Measurements from ENCODE around the gene OR1L1. TPM values are rescaled to one million over a fixed set of nuclear protein-coding genes. Genes with fewer than 3 reads are reported as not detected.

The OR1L1 gene, protein sequence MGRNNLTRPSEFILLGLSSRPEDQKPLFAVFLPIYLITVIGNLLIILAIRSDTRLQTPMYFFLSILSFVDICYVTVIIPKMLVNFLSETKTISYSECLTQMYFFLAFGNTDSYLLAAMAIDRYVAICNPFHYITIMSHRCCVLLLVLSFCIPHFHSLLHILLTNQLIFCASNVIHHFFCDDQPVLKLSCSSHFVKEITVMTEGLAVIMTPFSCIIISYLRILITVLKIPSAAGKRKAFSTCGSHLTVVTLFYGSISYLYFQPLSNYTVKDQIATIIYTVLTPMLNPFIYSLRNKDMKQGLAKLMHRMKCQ
- not detected for polyA plus RNA-seq (2013, experiment 1 of 2)
- polyA plus RNA-seq (2013, experiment 2 of 2) = not detected

DNA sequence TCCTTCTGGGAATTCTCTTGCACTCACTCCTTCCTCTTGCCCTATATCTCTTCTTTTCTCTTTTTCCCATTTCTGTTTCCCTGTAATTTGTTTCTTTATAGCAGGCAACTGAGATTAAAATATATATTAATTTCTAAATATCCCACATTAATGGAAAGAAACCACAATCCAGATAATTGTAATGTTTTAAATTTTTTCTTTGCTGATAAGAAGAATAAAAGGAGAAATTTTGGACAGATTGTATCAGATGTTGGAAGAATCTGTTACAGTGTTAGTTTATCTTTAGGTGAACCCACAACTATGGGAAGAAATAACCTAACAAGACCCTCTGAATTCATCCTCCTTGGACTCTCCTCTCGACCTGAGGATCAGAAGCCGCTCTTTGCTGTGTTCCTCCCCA is at the start of gene OR1L1:
TSS of gene OR1L1 (plus strand) at position 301 of the 400 bp plus-strand sequence. CDS start at position 301, 0 bp downstream.
- Histone ChIP-seq H3K23ac (ENCODE audit: low read depth, low read length, poor library complexity) (no peak within 1 kb of the TSS), H3K18ac (ENCODE audit: low read length) (no peak within 1 kb of the TSS), H3K79me1 (ENCODE audit: low read depth, low read length) (no peaks in the 10 kb centered on the region), H4K91ac (ENCODE audit: low read depth, low read length, poor library complexity) (no peak within 1 kb of the TSS), H3K27ac (replicated peaks; ENCODE audit: low read length) (no peak within 1 kb of the TSS), H3K27me3 (ENCODE audit: control insufficient read depth in 3 of 3, insufficient read depth in 3 of 3, low read depth in 1 of 3, low read length in 3 of 3) (peaks cover 0 to 17% (median 0%) of the 10 kb centered on the region in 3 experiments), H3K4me2 (ENCODE audit: insufficient read depth, low read length, poor library complexity, severe bottlenecking) (no peak within 1 kb of the TSS), H2AK5ac (ENCODE audit: low read depth, low read length) (no peak within 1 kb of the TSS), H4K8ac (ENCODE audit: low read depth, low read length) (no peak within 1 kb of the TSS), H2BK15ac (ENCODE audit: low read length) (no peak within 1 kb of the TSS), H3K9ac (ENCODE audit: low read depth, low read length, poor library complexity) (no peak within 1 kb of the TSS), H3K36me3 (replicated peaks in 1 of 2; ENCODE audit: control insufficient read depth in 2 of 2, insufficient read depth in 2 of 2, low read length in 2 of 2) (no peaks in the 10 kb centered on the region), H3K4me3 (ENCODE audit: low read length in 2 of 2) (no peak within 1 kb of the TSS), H3K9me3 (replicated peaks in 1 of 2; ENCODE audit: control insufficient read depth in 2 of 2, insufficient read depth in 1 of 2, low read depth in 1 of 2, low read length in 2 of 2) (peaks cover 0 to 17% of the 10 kb centered on the region in 2 donors), H2AFZ (ENCODE audit: low read length) (no peak within 1 kb of the TSS), H2BK12ac (ENCODE audit: low read length) (no peak within 1 kb of the TSS), H2BK5ac (ENCODE audit: low read length) (no peak within 1 kb of the TSS), H3K4me1 (ENCODE audit: control insufficient read depth in 2 of 2, insufficient read depth in 1 of 2, low read depth in 1 of 2, low read length in 2 of 2) (no peaks in the 10 kb centered on the region), H3K4ac (ENCODE audit: low read length) (no peak within 1 kb of the TSS), H2BK120ac (ENCODE audit: low read depth, low read length) (no peak within 1 kb of the TSS), H3K14ac (ENCODE audit: low read length) (no peak within 1 kb of the TSS)
- no CpG with 5 or more reads among the region's 2 CpGs for WGBS, 2 donors (ENCODE audit: extremely low coverage in 2 of 2, insufficient read length in 2 of 2, insufficient replicate concordance in 1 of 2)
- no peak for DNase-seq (ENCODE audit: low spot score)

DNA sequence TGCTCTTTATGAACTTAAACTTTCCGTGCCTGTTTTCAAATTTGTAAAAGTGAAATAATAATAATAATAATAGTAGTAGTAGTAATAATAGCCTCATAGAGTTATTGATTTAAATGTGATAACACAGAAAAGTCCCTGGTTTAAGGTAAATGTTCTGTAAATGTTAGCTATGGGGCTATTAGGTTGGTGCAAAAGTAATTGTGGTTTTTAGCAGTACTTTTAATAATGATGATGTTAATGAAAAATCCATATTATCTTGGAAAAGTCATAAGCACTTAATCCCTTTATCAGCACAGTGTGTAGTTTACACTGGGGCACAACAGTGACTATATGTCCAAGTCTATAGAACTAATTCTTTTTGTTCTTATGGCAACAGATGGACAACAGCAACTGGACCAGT is 47.2 kb upstream of the OR1L1 start, which contains the start of gene OR1Q1:
TSS of gene OR1Q1 (plus strand) at position 377 of the 400 bp plus-strand sequence. CDS start at position 377, 0 bp downstream.
- H3K4me3 ChIP-seq (ENCODE audit: low read length in 2 of 2) = peak within 1 kb of the TSS in 1 of 2 donors; percentile 30
- DNase-seq (ENCODE audit: low spot score) = no peak
- H3K23ac ChIP-seq (ENCODE audit: low read depth, low read length, poor library complexity) = no peak within 1 kb of the TSS
- no peak within 1 kb of the TSS for H2BK12ac ChIP-seq (ENCODE audit: low read length)
- no peak within 1 kb of the TSS for H2AK5ac ChIP-seq (ENCODE audit: low read depth, low read length)
- H2BK15ac ChIP-seq (ENCODE audit: low read length) = no peak within 1 kb of the TSS
- peaks cover 0 to 18% of the 10 kb centered on the region in 2 donors for H3K9me3 ChIP-seq (replicated peaks in 1 of 2; ENCODE audit: control insufficient read depth in 2 of 2, insufficient read depth in 1 of 2, low read depth in 1 of 2, low read length in 2 of 2)
- H2BK5ac ChIP-seq (ENCODE audit: low read length) = no peak within 1 kb of the TSS
- no peak within 1 kb of the TSS for H4K8ac ChIP-seq (ENCODE audit: low read depth, low read length)
- peaks cover 0 to 2% (median 0%) of the 10 kb centered on the region in 3 experiments for H3K27me3 ChIP-seq (ENCODE audit: control insufficient read depth in 3 of 3, insufficient read depth in 3 of 3, low read depth in 1 of 3, low read length in 3 of 3)
- WGBS, 2 donors (ENCODE audit: extremely low coverage in 2 of 2, insufficient read length in 2 of 2, insufficient replicate concordance in 1 of 2) = no CpG with 5 or more reads among the region's 1 CpG
- H4K91ac ChIP-seq (ENCODE audit: low read depth, low read length, poor library complexity) = no peak within 1 kb of the TSS
- no peaks in the 10 kb centered on the region for H3K79me1 ChIP-seq (ENCODE audit: low read depth, low read length)
- H3K36me3 ChIP-seq (replicated peaks in 1 of 2; ENCODE audit: control insufficient read depth in 2 of 2, insufficient read depth in 2 of 2, low read length in 2 of 2) = no peaks in the 10 kb centered on the region
- no peak within 1 kb of the TSS for H2AFZ ChIP-seq (ENCODE audit: low read length)
- no peak within 1 kb of the TSS for H3K4ac ChIP-seq (ENCODE audit: low read length)
- no peak within 1 kb of the TSS for H3K27ac ChIP-seq (replicated peaks; ENCODE audit: low read length)
- no peak within 1 kb of the TSS for H3K4me2 ChIP-seq (ENCODE audit: insufficient read depth, low read length, poor library complexity, severe bottlenecking)
- H3K4me1 ChIP-seq (ENCODE audit: control insufficient read depth in 2 of 2, insufficient read depth in 1 of 2, low read depth in 1 of 2, low read length in 2 of 2) = no peaks in the 10 kb centered on the region
- no peak within 1 kb of the TSS for H3K18ac ChIP-seq (ENCODE audit: low read length)
- no peak within 1 kb of the TSS for H3K9ac ChIP-seq (ENCODE audit: low read depth, low read length, poor library complexity)
- H3K14ac ChIP-seq (ENCODE audit: low read length) = no peak within 1 kb of the TSS
- H2BK120ac ChIP-seq (ENCODE audit: low read depth, low read length) = no peak within 1 kb of the TSS

DNA sequence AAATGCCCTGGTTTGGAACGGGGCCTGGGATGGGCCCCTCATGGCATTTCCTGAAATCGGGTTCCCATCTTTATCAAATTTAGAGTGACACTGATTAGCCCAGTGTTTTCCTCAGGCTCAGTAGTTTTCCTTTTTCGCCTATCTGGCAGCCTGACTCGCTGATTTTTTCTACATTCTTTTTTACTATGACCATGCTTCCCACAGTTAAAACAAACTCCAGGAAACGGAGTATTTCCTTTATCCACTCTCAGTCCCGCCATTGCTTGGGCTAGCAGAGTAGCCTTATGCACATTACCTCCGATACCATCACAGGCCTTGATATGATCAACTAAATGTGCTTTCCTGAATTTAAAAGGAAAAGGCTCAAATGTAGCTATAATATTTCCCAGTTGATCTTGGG is 41.5 kb upstream of the OR1L1 start:
- H3K18ac ChIP-seq (ENCODE audit: low read length) = no peak overlapping the region
- no peak overlapping the region for H2AFZ ChIP-seq (ENCODE audit: low read length)
- no peak overlapping the region for H3K14ac ChIP-seq (ENCODE audit: low read length)
- H4K91ac ChIP-seq (ENCODE audit: low read depth, low read length, poor library complexity) = no peak overlapping the region
- WGBS, 2 donors (ENCODE audit: extremely low coverage in 2 of 2, insufficient read length in 2 of 2, insufficient replicate concordance in 1 of 2) = no CpG with 5 or more reads among the region's 7 CpGs
- H3K4me3 ChIP-seq (ENCODE audit: low read length in 2 of 2) = no peak overlapping the region
- peaks cover 0 to 5% (median 0%) of the 10 kb centered on the region in 3 experiments for H3K27me3 ChIP-seq (ENCODE audit: control insufficient read depth in 3 of 3, insufficient read depth in 3 of 3, low read depth in 1 of 3, low read length in 3 of 3)
- no peak overlapping the region for H2BK5ac ChIP-seq (ENCODE audit: low read length)
- no peak overlapping the region for H4K8ac ChIP-seq (ENCODE audit: low read depth, low read length)
- H3K4ac ChIP-seq (ENCODE audit: low read length) = no peak overlapping the region
- H3K36me3 ChIP-seq (replicated peaks in 1 of 2; ENCODE audit: control insufficient read depth in 2 of 2, insufficient read depth in 2 of 2, low read length in 2 of 2) = no peaks in the 10 kb centered on the region
- no peak for DNase-seq (ENCODE audit: low spot score)
- no peak overlapping the region for H3K9ac ChIP-seq (ENCODE audit: low read depth, low read length, poor library complexity)
- no peak overlapping the region for H3K27ac ChIP-seq (replicated peaks; ENCODE audit: low read length)
- H3K79me1 ChIP-seq (ENCODE audit: low read depth, low read length) = no peaks in the 10 kb centered on the region
- H2AK5ac ChIP-seq (ENCODE audit: low read depth, low read length) = no peak overlapping the region
- H2BK120ac ChIP-seq (ENCODE audit: low read depth, low read length) = no peak overlapping the region
- H3K4me1 ChIP-seq (ENCODE audit: control insufficient read depth in 2 of 2, insufficient read depth in 1 of 2, low read depth in 1 of 2, low read length in 2 of 2) = no peaks in the 10 kb centered on the region
- H2BK15ac ChIP-seq (ENCODE audit: low read length) = no peak overlapping the region
- no peak overlapping the region for H3K23ac ChIP-seq (ENCODE audit: low read depth, low read length, poor library complexity)
- no peak overlapping the region for H2BK12ac ChIP-seq (ENCODE audit: low read length)
- H3K9me3 ChIP-seq (replicated peaks in 1 of 2; ENCODE audit: control insufficient read depth in 2 of 2, insufficient read depth in 1 of 2, low read depth in 1 of 2, low read length in 2 of 2) = peaks cover 0 to 7% of the 10 kb centered on the region in 2 donors
- H3K4me2 ChIP-seq (ENCODE audit: insufficient read depth, low read length, poor library complexity, severe bottlenecking) = no peak overlapping the region

DNA sequence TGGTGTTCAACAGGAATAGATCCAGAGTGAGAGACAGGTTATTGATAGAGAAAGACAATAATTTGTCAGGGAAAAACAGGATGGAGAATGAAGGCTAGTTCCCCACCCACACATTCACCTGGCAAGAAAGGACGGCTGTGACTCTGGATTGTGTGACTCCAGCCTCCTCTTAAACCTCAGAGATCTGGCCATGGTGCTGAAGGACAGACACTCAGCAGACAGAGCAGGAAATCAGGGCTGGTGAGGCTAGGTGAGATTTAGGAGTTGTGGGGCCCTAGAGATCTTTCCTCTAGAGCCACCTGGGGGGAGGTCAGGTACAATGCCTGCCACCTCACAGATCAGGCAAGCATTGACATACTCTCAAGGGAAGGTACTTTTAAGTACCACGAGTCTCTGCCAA is 19.3 kb upstream of the OR1L1 start:
- Histone ChIP-seq H3K14ac (ENCODE audit: low read length) (no peak overlapping the region), H4K91ac (ENCODE audit: low read depth, low read length, poor library complexity) (no peak overlapping the region), H3K18ac (ENCODE audit: low read length) (no peak overlapping the region), H2BK15ac (ENCODE audit: low read length) (no peak overlapping the region), H3K9ac (ENCODE audit: low read depth, low read length, poor library complexity) (no peak overlapping the region), H3K9me3 (replicated peaks in 1 of 2; ENCODE audit: control insufficient read depth in 2 of 2, insufficient read depth in 1 of 2, low read depth in 1 of 2, low read length in 2 of 2) (peaks cover 0 to 13% of the 10 kb centered on the region in 2 donors), H3K27ac (replicated peaks; ENCODE audit: low read length) (no peak overlapping the region), H3K23ac (ENCODE audit: low read depth, low read length, poor library complexity) (no peak overlapping the region), H3K27me3 (ENCODE audit: control insufficient read depth in 3 of 3, insufficient read depth in 3 of 3, low read depth in 1 of 3, low read length in 3 of 3) (no peaks in the 10 kb centered on the region), H2AFZ (ENCODE audit: low read length) (no peak overlapping the region), H2BK12ac (ENCODE audit: low read length) (no peak overlapping the region), H3K4me1 (ENCODE audit: control insufficient read depth in 2 of 2, insufficient read depth in 1 of 2, low read depth in 1 of 2, low read length in 2 of 2) (no peaks in the 10 kb centered on the region), H3K4me3 (ENCODE audit: low read length in 2 of 2) (peak overlapping the region in 1 of 2 donors; percentile 58), H4K8ac (ENCODE audit: low read depth, low read length) (no peak overlapping the region), H2AK5ac (ENCODE audit: low read depth, low read length) (no peak overlapping the region), H3K4me2 (ENCODE audit: insufficient read depth, low read length, poor library complexity, severe bottlenecking) (no peak overlapping the region), H3K36me3 (replicated peaks in 1 of 2; ENCODE audit: control insufficient read depth in 2 of 2, insufficient read depth in 2 of 2, low read length in 2 of 2) (no peaks in the 10 kb centered on the region), H3K4ac (ENCODE audit: low read length) (no peak overlapping the region), H3K79me1 (ENCODE audit: low read depth, low read length) (no peaks in the 10 kb centered on the region), H2BK5ac (ENCODE audit: low read length) (no peak overlapping the region), H2BK120ac (ENCODE audit: low read depth, low read length) (no peak overlapping the region)
- no peak for DNase-seq (ENCODE audit: low spot score)
- no CpG with 5 or more reads among the region's 2 CpGs for WGBS, 2 donors (ENCODE audit: extremely low coverage in 2 of 2, insufficient read length in 2 of 2, insufficient replicate concordance in 1 of 2)
